ENCODE results near the gene KDM3B. TPM values are rescaled to one million over a fixed set of nuclear protein-coding genes. Genes with fewer than 3 reads are reported as not detected.

Gene KDM3B
- total and polyA plus RNA-seq, 9 of the 15 experiments (the other 6 are each of a cell fraction or from before 2014, with no cell fraction given), result 13.8 to 62.8 (median 41.9) TPM

GRCh38 chr5:138465261-138466124 is 113.0 kb downstream of the KDM3B start, which contains the start of gene EGR1 (continued):
- TF ChIP-seq DLX4 (CRISPR knock-in tag; IDR thresholded peaks at IDR 0.05) (no peak), PCBP2 (IDR thresholded peaks at IDR 0.05; ENCODE audit: low read depth, low read length, poor library complexity, severe bottlenecking) (peak; percentile 94), YY1 (IDR thresholded peaks at IDR 0.05; ENCODE audit: borderline replicate concordance in 1 of 3, control insufficient read depth in 1 of 3, extremely low read depth in 1 of 3, insufficient read depth in 3 of 3, insufficient read length in 1 of 3, insufficient replicate concordance in 2 of 3, low read depth in 1 of 3, low read length in 2 of 3) (peak in 2 of 3 experiments; percentile 41 to 68), RBM15 (IDR thresholded peaks at IDR 0.05; ENCODE audit: insufficient read depth, low read length) (peak; percentile 100; the same call in 1 of the 2 replicates), CREB5 (CRISPR knock-in tag; IDR thresholded peaks at IDR 0.05) (no peak)
